Gastroesophageal sphincter (tissue), 4 donors: ENCODE data around the gene KDM2B. TPM values are rescaled to one million over a fixed set of nuclear protein-coding genes. Genes with fewer than 3 reads are reported as not detected.

Experiments used
- ATAC-seq: fragments of 150-250 bp; one replicate; pipeline ENCODE4 v1.9.1; 2016; ENCODE audit warnings: mild to moderate bottlenecking, moderate library complexity
- H3K27ac ChIP-seq, 4 donors: fragments of 200-600 bp; sonication (generic) in 3 of 4; 1 replicate in 3 of 4; 2 replicates in 1 of 4; pipeline ENCODE4 v1.5.1; 2016 to 2019
- H3K27me3 ChIP-seq: fragments of 200-600 bp; sonication (generic); one replicate; pipeline ENCODE4 v1.5.1; 2019
- H3K36me3 ChIP-seq, 2 donors: fragments of 200-600 bp; sonication (generic); one replicate each; pipeline ENCODE4 v1.5.1; 2019; ENCODE audit warnings: control low read depth in 1 of 2
- H3K4me1 ChIP-seq, 3 donors: fragments of 200-600 bp; sonication (generic); 1 replicate in 2 of 3; 2 replicates in 1 of 3; pipeline ENCODE4 v1.5.1; 2016 to 2019; ENCODE audit warnings: control low read depth in 2 of 3
- H3K4me3 ChIP-seq, 2 donors: fragments of 200-600 bp; sonication (generic); one replicate each; pipeline ENCODE4 v1.5.1; 2019; ENCODE audit warnings: mild to moderate bottlenecking in 1 of 2, moderate library complexity in 1 of 2
- H3K9me3 ChIP-seq, 3 donors: fragments of 200-600 bp; sonication (generic); one replicate each; pipeline ENCODE4 v1.5.1; 2017 to 2019; ENCODE audit warnings: control low read depth in 2 of 3
- EP300 ChIP-seq: sonication (generic); formaldehyde crosslinking; IDR thresholded peaks from one replicate; pipeline ENCODE4 v1.6.1; 2017; ENCODE audit warnings: antibody characterized with exemption, mild to moderate bottlenecking
- POLR2A ChIP-seq, 2 donors: fragments of 450-650 bp; IDR thresholded peaks; one replicate each; pipeline ENCODE4 v1.6.1; 2017; ENCODE audit warnings: antibody characterized with exemption in 2 of 2, mild to moderate bottlenecking in 2 of 2, moderate library complexity in 1 of 2
- POLR2AphosphoS5 ChIP-seq: sonication (generic); formaldehyde crosslinking; IDR thresholded peaks from one replicate; pipeline ENCODE4 v1.6.1; 2017; ENCODE audit warnings: antibody characterized with exemption
- WGBS, 2 donors: methylation state at CpG; one replicate each; pipeline ENCODE4 v1.1.5; 2018; ENCODE audit warnings: low coverage in 1 of 2; 5-methylcytosine and 5-hydroxymethylcytosine counted together
- total RNA-seq, 4 donors: library from RNA; depleted of rRNA; stranded (reverse); fragments of >200 nt; gene quantifications; one replicate each; pipeline ENCODE4 v1.1.0, GENCODE V29; 2016
- TF ChIP-seq, protein P1 (sequence below), 4 experiments: fragments of 200-600 bp in 2 of 4; fragments of 450-650 bp in 2 of 4; sonication (generic) in 1 of 4; IDR thresholded peaks; one replicate each; pipeline ENCODE4 v1.5.1; 2017 to 2019; ENCODE audit warnings: antibody characterized with exemption in 4 of 4, mild to moderate bottlenecking in 2 of 4, moderate library complexity in 2 of 4

The KDM2B gene
- total RNA-seq, 4 donors from 2014 or later, result 10.0 to 26.5 (median 15.0) TPM

DNA sequence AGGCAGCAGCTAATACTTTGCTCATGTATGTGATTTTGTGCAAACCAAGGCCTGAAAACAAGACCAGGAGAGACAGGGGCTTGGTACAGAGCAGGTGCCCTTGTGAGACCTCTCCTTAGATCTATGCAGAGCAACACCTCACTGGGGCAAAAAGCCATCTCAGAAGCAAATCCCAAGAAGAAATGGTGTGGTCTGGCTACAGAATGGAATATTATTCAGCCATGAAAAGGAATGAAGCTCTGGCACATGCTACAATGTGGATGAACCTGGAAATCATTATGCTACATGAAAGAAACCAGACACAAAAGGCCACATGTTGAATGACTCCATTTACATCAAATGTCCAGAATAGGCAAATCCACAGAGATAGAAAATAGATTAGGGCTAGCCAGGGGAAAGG is 61.6 kb downstream of the KDM2B start:
- H3K27ac ChIP-seq, result no peak overlapping the region
- TF ChIP-seq, protein P1, sequence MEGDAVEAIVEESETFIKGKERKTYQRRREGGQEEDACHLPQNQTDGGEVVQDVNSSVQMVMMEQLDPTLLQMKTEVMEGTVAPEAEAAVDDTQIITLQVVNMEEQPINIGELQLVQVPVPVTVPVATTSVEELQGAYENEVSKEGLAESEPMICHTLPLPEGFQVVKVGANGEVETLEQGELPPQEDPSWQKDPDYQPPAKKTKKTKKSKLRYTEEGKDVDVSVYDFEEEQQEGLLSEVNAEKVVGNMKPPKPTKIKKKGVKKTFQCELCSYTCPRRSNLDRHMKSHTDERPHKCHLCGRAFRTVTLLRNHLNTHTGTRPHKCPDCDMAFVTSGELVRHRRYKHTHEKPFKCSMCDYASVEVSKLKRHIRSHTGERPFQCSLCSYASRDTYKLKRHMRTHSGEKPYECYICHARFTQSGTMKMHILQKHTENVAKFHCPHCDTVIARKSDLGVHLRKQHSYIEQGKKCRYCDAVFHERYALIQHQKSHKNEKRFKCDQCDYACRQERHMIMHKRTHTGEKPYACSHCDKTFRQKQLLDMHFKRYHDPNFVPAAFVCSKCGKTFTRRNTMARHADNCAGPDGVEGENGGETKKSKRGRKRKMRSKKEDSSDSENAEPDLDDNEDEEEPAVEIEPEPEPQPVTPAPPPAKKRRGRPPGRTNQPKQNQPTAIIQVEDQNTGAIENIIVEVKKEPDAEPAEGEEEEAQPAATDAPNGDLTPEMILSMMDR (IDR thresholded peaks at IDR 0.05), result no peak
- no peak for TF ChIP-seq POLR2AphosphoS5
- no peak for TF ChIP-seq POLR2A (IDR thresholded peaks at IDR 0.05)
- TF ChIP-seq EP300, result no peak
- peaks cover 0 to 47% of the 10 kb centered on the region in 2 donors for H3K36me3 ChIP-seq
- H3K4me3 ChIP-seq, result no peak overlapping the region
- H3K27me3 ChIP-seq, result no peaks in the 10 kb centered on the region
- no peaks in the 10 kb centered on the region for H3K9me3 ChIP-seq
- H3K4me1 ChIP-seq, result peaks cover 0 to 20% (median 0%) of the 10 kb centered on the region in 3 donors
- no peak for ATAC-seq

DNA sequence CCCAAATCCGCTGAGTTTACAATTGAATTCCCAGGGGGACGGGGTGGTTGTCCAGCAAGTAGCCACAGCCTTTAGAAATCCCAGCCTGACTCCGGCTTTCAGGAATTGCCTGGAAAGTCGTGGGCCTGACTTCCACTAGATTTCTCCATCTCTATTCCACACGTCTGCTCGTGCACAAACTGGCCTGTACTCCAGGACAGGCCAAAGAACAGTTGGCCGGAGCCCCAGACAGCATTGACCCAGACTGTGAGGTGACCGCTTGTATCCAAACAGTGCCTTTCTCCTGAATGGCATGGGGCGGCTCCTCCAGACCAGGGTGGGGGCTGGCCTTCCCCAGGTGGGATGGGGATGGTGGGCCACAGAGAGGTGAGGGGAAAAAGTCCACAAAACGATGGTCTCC is 62.2 kb downstream of the KDM2B start:
- Histone ChIP-seq H3K4me3 (no peak overlapping the region), H3K9me3 (no peaks in the 10 kb centered on the region), H3K27me3 (no peaks in the 10 kb centered on the region), H3K36me3 (peaks cover 0 to 41% of the 10 kb centered on the region in 2 donors), H3K27ac (no peak overlapping the region), H3K4me1 (peaks cover 0 to 19% (median 0%) of the 10 kb centered on the region in 3 donors)
- TF ChIP-seq, protein P1 (IDR thresholded peaks at IDR 0.05), result no peak
- no peak for TF ChIP-seq POLR2A (IDR thresholded peaks at IDR 0.05)
- TF ChIP-seq POLR2AphosphoS5, result no peak
- WGBS, 2 donors, result 89 to 100% methylated on average over 1 to 3 of the region's 10 CpGs
- ATAC-seq, result no peak

DNA sequence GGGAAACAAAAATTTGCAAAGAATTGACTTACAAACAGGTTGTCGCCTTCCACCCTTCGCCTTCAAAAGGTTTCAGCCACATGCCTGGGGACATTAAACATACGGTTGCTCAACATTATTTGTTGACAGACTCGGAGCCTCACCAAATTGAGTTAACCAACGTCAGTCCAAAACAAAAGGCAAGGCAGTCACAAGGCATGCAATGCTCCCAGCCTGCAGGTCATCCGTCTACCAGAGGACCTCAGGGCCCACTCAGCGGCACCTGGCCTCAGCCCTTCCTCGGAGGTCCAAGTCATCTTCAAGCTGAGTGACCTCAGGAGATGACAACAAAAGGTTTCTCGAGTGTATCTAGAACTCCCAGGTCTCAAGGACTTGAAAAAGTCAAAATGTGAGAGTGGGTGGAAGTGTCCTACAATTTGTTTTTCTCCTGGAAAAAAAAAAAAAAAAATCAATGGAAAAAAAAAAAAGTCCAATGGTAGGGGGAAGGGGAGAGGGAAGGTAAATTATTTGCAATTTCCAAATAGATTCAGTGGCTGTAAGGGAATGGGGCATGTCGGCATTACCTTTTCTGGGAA is 64.3 kb downstream of the KDM2B start:
- WGBS, 2 donors, result 94% methylated on average over 5 of the region's 10 CpGs
- no peaks in the 10 kb centered on the region for H3K27me3 ChIP-seq
- H3K36me3 ChIP-seq, result peaks cover 0 to 51% of the 10 kb centered on the region in 2 donors
- H3K9me3 ChIP-seq, result no peaks in the 10 kb centered on the region
- ATAC-seq, result no peak
- no peak overlapping the region for H3K27ac ChIP-seq
- no peak overlapping the region for H3K4me3 ChIP-seq
- no peak for TF ChIP-seq POLR2AphosphoS5
- TF ChIP-seq POLR2A (IDR thresholded peaks at IDR 0.05), result no peak
- no peak for TF ChIP-seq EP300
- TF ChIP-seq, protein P1 (IDR thresholded peaks at IDR 0.05), result no peak
- H3K4me1 ChIP-seq, result peaks cover 0 to 16% (median 0%) of the 10 kb centered on the region in 3 donors

DNA sequence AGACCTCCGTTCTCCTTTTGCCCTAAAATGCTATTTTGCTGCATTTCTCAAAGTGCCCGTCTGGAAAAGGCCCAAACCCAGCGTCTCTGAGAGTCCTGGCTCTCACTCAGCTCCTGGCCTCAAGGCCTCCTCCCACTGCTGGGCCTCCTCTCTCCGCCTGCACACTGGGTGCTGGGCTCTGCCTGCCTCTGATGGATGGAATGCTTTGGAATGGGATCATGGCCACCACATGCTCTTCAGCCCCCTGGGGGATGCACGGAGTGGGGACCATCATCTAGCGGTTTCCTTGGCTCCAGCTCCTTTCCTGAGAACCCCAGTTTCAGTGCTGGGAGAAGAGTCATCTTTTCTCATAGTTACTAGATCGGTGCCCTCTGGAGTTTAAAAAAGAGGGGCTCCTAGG is 65.2 kb downstream of the KDM2B start:
- no peak overlapping the region for H3K27ac ChIP-seq
- H3K4me3 ChIP-seq, result no peak overlapping the region
- peaks cover 0 to 51% of the 10 kb centered on the region in 2 donors for H3K36me3 ChIP-seq
- peaks cover 0 to 9% (median 0%) of the 10 kb centered on the region in 3 donors for H3K4me1 ChIP-seq
- no peak for TF ChIP-seq POLR2A (IDR thresholded peaks at IDR 0.05)
- TF ChIP-seq EP300, result no peak
- TF ChIP-seq, protein P1 (IDR thresholded peaks at IDR 0.05), result no peak
- no peak for TF ChIP-seq POLR2AphosphoS5
- ATAC-seq, result peak; percentile 22
- no peaks in the 10 kb centered on the region for H3K27me3 ChIP-seq
- 45% methylated on average over 3 of the region's 7 CpGs; no CpG with 5 or more reads in 1 of the 2 donors for WGBS, 2 donors
- no peaks in the 10 kb centered on the region for H3K9me3 ChIP-seq

DNA sequence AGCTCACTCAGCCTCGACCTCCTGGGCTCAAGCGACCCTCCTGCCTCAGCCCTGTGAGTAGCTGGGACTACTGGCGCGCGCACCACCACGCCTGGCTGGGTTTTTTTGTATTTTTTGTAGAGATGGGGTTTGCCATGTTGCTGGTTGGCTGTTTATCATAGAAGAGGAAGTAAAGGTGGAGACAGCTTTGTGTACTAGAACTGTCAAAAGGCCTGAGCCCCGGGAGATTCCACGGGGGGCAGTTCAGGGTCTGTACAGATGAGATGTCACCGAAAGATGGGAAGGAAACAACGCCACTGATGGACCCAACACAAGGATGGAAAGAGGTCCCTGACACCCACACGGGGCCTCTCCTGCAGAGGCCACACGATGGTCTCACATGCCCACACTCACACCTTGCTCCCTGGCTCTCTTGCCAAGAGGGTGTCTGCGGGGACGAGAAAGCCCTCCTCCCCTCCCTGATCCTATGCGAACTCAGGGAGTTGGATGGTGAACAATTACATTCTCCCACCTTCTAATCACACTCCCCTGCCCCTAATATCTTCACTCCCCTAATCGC is 66.6 kb downstream of the KDM2B start:
- no peak overlapping the region for H3K4me3 ChIP-seq
- no peaks in the 10 kb centered on the region for H3K9me3 ChIP-seq
- ATAC-seq, result no peak
- 52 to 56% methylated on average over 3 to 9 of the region's 16 CpGs for WGBS, 2 donors
- H3K36me3 ChIP-seq, result peaks cover 0 to 50% of the 10 kb centered on the region in 2 donors
- H3K4me1 ChIP-seq, result peaks cover 0 to 7% (median 0%) of the 10 kb centered on the region in 3 donors
- H3K27ac ChIP-seq, result no peak overlapping the region
- no peaks in the 10 kb centered on the region for H3K27me3 ChIP-seq
- no peak for TF ChIP-seq POLR2AphosphoS5
- no peak for TF ChIP-seq POLR2A (IDR thresholded peaks at IDR 0.05)
- TF ChIP-seq, protein P1 (IDR thresholded peaks at IDR 0.05), result no peak
- TF ChIP-seq EP300, result no peak
